Kidney epithelial cell (primary cell): ENCODE results near the gene DDX47. TPM values are rescaled to one million over a fixed set of nuclear protein-coding genes. Genes with fewer than 3 reads are reported as not detected.

ENCODE experiments used
- DNase-seq: peaks from one replicate; pipeline ENCODE4 v3.0.0-alpha.2; 2010; ENCODE audit warnings: low read depth
- H3K27me3 ChIP-seq: 2 replicates; pipeline ENCODE4 v1.6.0; 2011; ENCODE audit warnings: low read length; ENCODE audit not compliant: control insufficient read depth, insufficient read depth
- H3K36me3 ChIP-seq: 2 replicates; pipeline ENCODE4 v1.5.1; 2011; ENCODE audit warnings: low read length; ENCODE audit not compliant: control insufficient read depth, insufficient read depth
- H3K4me3 ChIP-seq: 2 replicates; pipeline ENCODE4 v1.5.1; 2011; ENCODE audit warnings: low read depth, mild to moderate bottlenecking, control low read depth, low read length
- total RNA-seq: library from RNA; depleted of rRNA; stranded (reverse); fragments of >200 nt; gene quantifications from 2 replicates; pipeline ENCODE4 v1.2.3, GENCODE V29; 2015
- TF ChIP-seq, protein P1 (sequence below): IDR thresholded peaks from 2 replicates; pipeline ENCODE4 v1.5.1; 2011; ENCODE audit warnings: mild to moderate bottlenecking, moderate library complexity, low read length, control low read depth, inconsistent platforms; ENCODE audit not compliant: insufficient read depth, poor library complexity, severe bottlenecking

The DDX47 gene
- total RNA-seq, 1 donor from 2014 or later, result 59.0 TPM

- DNase-seq, result no peak
- TF ChIP-seq, protein P1, sequence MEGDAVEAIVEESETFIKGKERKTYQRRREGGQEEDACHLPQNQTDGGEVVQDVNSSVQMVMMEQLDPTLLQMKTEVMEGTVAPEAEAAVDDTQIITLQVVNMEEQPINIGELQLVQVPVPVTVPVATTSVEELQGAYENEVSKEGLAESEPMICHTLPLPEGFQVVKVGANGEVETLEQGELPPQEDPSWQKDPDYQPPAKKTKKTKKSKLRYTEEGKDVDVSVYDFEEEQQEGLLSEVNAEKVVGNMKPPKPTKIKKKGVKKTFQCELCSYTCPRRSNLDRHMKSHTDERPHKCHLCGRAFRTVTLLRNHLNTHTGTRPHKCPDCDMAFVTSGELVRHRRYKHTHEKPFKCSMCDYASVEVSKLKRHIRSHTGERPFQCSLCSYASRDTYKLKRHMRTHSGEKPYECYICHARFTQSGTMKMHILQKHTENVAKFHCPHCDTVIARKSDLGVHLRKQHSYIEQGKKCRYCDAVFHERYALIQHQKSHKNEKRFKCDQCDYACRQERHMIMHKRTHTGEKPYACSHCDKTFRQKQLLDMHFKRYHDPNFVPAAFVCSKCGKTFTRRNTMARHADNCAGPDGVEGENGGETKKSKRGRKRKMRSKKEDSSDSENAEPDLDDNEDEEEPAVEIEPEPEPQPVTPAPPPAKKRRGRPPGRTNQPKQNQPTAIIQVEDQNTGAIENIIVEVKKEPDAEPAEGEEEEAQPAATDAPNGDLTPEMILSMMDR, result no peak
- no peaks in the 10 kb centered on the region for H3K36me3 ChIP-seq
- H3K27me3 ChIP-seq, result no peaks in the 10 kb centered on the region
- H3K4me3 ChIP-seq, result no peak overlapping the region
Measured at GRCh38 chr12:12791756-12792369, 21.3 kb upstream of the DDX47 start.

GRCh38 chr12:12792421-12792820 lies 20.7 kb upstream of the DDX47 start:
- TF ChIP-seq, protein P1, result no peak
- no peaks in the 10 kb centered on the region for H3K27me3 ChIP-seq
- H3K36me3 ChIP-seq, result no peaks in the 10 kb centered on the region
- no peak for DNase-seq
- no peak overlapping the region for H3K4me3 ChIP-seq

- TF ChIP-seq, protein P1, result no peak
- Histone ChIP-seq H3K27me3 (no peaks in the 10 kb centered on the region), H3K4me3 (no peak overlapping the region), H3K36me3 (no peaks in the 10 kb centered on the region)
- no peak for DNase-seq
Measured at GRCh38 chr12:12794686-12795085, 18.5 kb upstream of the DDX47 start.

- Histone ChIP-seq H3K4me3 (no peak overlapping the region), H3K36me3 (no peaks in the 10 kb centered on the region), H3K27me3 (no peaks in the 10 kb centered on the region)
- no peak for DNase-seq
- TF ChIP-seq, protein P1, result no peak
Measured at GRCh38 chr12:12796171-12796570, 17.0 kb upstream of the DDX47 start.

DNA sequence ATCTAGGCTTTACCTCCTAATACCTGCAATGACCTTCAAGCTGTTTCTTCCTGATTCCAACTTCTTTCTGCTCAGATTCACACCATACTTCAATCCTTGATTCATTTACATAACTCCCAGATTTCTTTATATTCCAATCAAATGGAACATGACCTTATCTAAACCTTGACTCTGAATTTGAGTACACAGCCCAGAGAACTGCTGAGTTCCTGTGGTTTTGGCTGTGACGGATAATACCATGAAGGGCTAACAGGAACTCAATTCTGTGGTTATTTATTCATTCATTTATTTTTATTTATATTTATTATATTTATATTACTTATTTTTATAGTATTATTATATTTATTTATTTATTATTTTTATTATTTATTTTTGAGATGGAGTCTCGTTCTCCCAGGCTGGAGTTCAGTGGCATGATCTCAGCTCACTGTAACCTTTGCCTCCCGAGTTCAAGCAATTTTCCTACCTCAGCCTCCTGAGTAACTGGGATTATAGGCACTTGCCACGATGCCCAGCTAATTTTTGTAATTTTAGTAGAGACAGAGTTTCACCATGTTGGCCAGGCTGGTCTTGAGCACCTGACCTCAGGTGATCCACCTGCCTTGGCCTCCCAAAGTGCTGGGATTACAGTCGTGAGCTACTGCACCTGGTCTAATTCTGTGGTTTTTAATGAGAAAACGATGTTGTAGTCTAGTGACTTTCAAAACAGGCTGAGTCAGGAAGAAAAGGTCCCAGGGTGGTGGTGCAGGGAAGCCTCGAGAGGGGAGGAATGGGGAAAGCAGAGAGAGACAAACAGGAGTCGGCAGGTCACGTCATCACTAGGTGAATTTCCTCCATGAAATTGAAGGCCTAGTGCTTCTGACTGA lies 16.0 kb upstream of the DDX47 start:
- DNase-seq, result no peak
- H3K27me3 ChIP-seq, result no peaks in the 10 kb centered on the region
- H3K36me3 ChIP-seq, result no peaks in the 10 kb centered on the region
- TF ChIP-seq, protein P1, result no peak
- no peak overlapping the region for H3K4me3 ChIP-seq
